SK-N-SH (cell line): Measurements from ENCODE around the gene PRKCB. TPM values are rescaled to one million over a fixed set of nuclear protein-coding genes. Genes with fewer than 3 reads are reported as not detected.

Experiments used
- CTCF ChIA-PET: fragments of 300-600, 350-600 bp; formaldehyde crosslinking; extraction: SDS; loops from one replicate; lab custom pipeline; 2021; lab: Yijun Ruan, JAX
- POLR2A ChIA-PET: fragments of 350-600 bp; sonication (Branson Sonifier 250); formaldehyde crosslinking; extraction: SDS; loops from one replicate; lab custom pipeline; 2020; ENCODE audit warnings: antibody characterized with exemption, inconsistent platforms; lab: Yijun Ruan, JAX
- DNase-seq: peaks from one replicate; pipeline ENCODE4 v3.0.0; 2012
- H2AFZ ChIP-seq: fragments of 200-600 bp; sonication (generic); 2 replicates; pipeline ENCODE4 v1.8.1; 2016; ENCODE audit warnings: antibody characterized with exemption, mild to moderate bottlenecking, low read depth
- H3F3A ChIP-seq: fragments of 200-600 bp; sonication (generic); replicated peaks from 2 replicates; pipeline ENCODE3; 2016; ENCODE audit warnings: antibody characterized with exemption, mild to moderate bottlenecking; ENCODE audit not compliant: insufficient read depth
- H3K27ac ChIP-seq, 2 experiments: fragments of 200-500 bp in 1 of 2; fragments of 200-600 bp in 1 of 2; sonication (Bioruptor generic) in 1 of 2; sonication (generic), shearing (Covaris generic) in 1 of 2; 2 replicates each; pipeline versions ENCODE4 v1.5.1 to v1.6.1; 2014 to 2016; ENCODE audit warnings: low read depth in 2 of 2, inconsistent platforms in 1 of 2, low read length in 1 of 2, mild to moderate bottlenecking in 1 of 2, mixed read lengths in 1 of 2
- H3K27me3 ChIP-seq: fragments of 200-600 bp; sonication (generic), shearing (Covaris generic); 2 replicates; pipeline ENCODE4 v1.6.1; 2016; ENCODE audit warnings: mixed run types; ENCODE audit not compliant: insufficient read depth
- H3K36me3 ChIP-seq, 2 experiments: fragments of 200-500 bp in 1 of 2; fragments of 200-600 bp in 1 of 2; sonication (Bioruptor generic) in 1 of 2; sonication (generic) in 1 of 2; replicated peaks in 1 of 2; 2 replicates each; pipeline versions ENCODE3 to v1.5.1; 2014 to 2016; ENCODE audit warnings: low read length in 1 of 2, mild to moderate bottlenecking in 1 of 2; ENCODE audit not compliant: insufficient read depth in 2 of 2, control insufficient read depth in 1 of 2
- H3K4me1 ChIP-seq, 2 experiments: fragments of 200-500 bp in 1 of 2; fragments of 200-600 bp in 1 of 2; sonication (Bioruptor generic) in 1 of 2; sonication (generic), shearing (Covaris generic) in 1 of 2; 2 replicates each; pipeline versions ENCODE4 v1.5.1 to v1.6.1; 2014 to 2016; ENCODE audit warnings: low read depth in 1 of 2, low read length in 1 of 2, mixed run types in 1 of 2; ENCODE audit not compliant: insufficient read depth in 2 of 2, control insufficient read depth in 1 of 2
- H3K4me2 ChIP-seq: fragments of 200-600 bp; sonication (generic), shearing (Covaris generic); 2 replicates; pipeline ENCODE4 v1.6.1; 2017; ENCODE audit warnings: mixed run types
- H3K4me3 ChIP-seq, 2 experiments: fragments of 200-500 bp in 1 of 2; fragments of 200-600 bp in 1 of 2; sonication (Bioruptor generic) in 1 of 2; sonication (generic), shearing (Covaris generic) in 1 of 2; 2 replicates each; pipeline versions ENCODE4 v1.5.1 to v1.8.1; 2014 to 2016; ENCODE audit warnings: low read depth in 2 of 2, inconsistent platforms in 1 of 2, low read length in 1 of 2, mild to moderate bottlenecking in 1 of 2, mixed read lengths in 1 of 2, moderate library complexity in 1 of 2
- H3K79me2 ChIP-seq: fragments of 200-600 bp; sonication (generic); 2 replicates; pipeline ENCODE4 v1.8.1; 2017; ENCODE audit warnings: mild to moderate bottlenecking; ENCODE audit not compliant: insufficient read depth
- H3K9ac ChIP-seq: fragments of 200-600 bp; sonication (generic); 2 replicates; pipeline ENCODE4 v1.6.1; 2017; ENCODE audit warnings: mixed run types
- H3K9me2 ChIP-seq: fragments of 200-600 bp; sonication (generic); 2 replicates; pipeline ENCODE4 v1.6.1; 2017; ENCODE audit warnings: mixed run types
- H3K9me3 ChIP-seq: fragments of 200-600 bp; sonication (generic); 2 replicates; pipeline ENCODE4 v1.6.1; 2017; ENCODE audit warnings: mixed run types, mild to moderate bottlenecking, moderate library complexity
- H4K20me1 ChIP-seq: fragments of 200-600 bp; sonication (generic); 2 replicates; pipeline ENCODE4 v1.6.1; 2017; ENCODE audit warnings: mild to moderate bottlenecking, mixed run types; ENCODE audit not compliant: insufficient read depth
- CHD2 ChIP-seq: fragments of 150-350 bp; IDR thresholded peaks from 2 replicates; pipeline ENCODE4 v1.6.1; 2018; ENCODE audit warnings: low read length; ENCODE audit not compliant: partially characterized antibody
- EZH2phosphoT487 ChIP-seq: fragments of 200-600 bp; sonication (generic); IDR thresholded peaks from 2 replicates; pipeline ENCODE4 v1.6.1; 2017; ENCODE audit warnings: low read depth, mixed run types, mild to moderate bottlenecking, antibody characterized with exemption, moderate library complexity, borderline replicate concordance
- FOSL2 ChIP-seq: IDR thresholded peaks from 2 replicates; pipeline ENCODE4 v1.4.0; 2012; ENCODE audit warnings: low read depth, mild to moderate bottlenecking, moderate library complexity, borderline replicate concordance
- FOXJ3 ChIP-seq: sonication (generic); formaldehyde crosslinking; IDR thresholded peaks from 2 replicates; pipeline ENCODE4 v1.5.1; 2020; ENCODE audit warnings: mild to moderate bottlenecking, missing genetic modification reagents
- GATA2 ChIP-seq: sonication (generic); formaldehyde crosslinking; IDR thresholded peaks from 2 replicates; pipeline ENCODE4 v1.5.0; 2020; ENCODE audit warnings: mild to moderate bottlenecking, missing genetic modification reagents
- NFIC ChIP-seq: IDR thresholded peaks from 2 replicates; pipeline ENCODE4 v1.4.0; 2012; ENCODE audit warnings: borderline replicate concordance
- NRF1 ChIP-seq: IDR thresholded peaks from 2 replicates; pipeline ENCODE4 v1.6.1; 2012; ENCODE audit warnings: low read depth, mild to moderate bottlenecking, low read length
- PBX3 ChIP-seq: IDR thresholded peaks from 2 replicates; pipeline ENCODE4; 2012
- RCOR1 ChIP-seq: fragments of 150-350 bp; IDR thresholded peaks from 2 replicates; pipeline ENCODE4 v1.6.1; 2017; ENCODE audit warnings: antibody characterized with exemption, low read length
- RFX5 ChIP-seq: IDR thresholded peaks from 2 replicates; pipeline ENCODE4 v1.6.1; 2012; ENCODE audit warnings: mild to moderate bottlenecking, improper control_type of control experiment, low read length
- RXRA ChIP-seq: IDR thresholded peaks from 2 replicates; pipeline ENCODE4 v1.4.0; 2012; ENCODE audit warnings: low read depth, mild to moderate bottlenecking, borderline replicate concordance
- SMC3 ChIP-seq: IDR thresholded peaks from 2 replicates; pipeline ENCODE4 v1.6.1; 2012; ENCODE audit warnings: low read depth, low read length, improper control_type of control experiment
- TAF1 ChIP-seq: IDR thresholded peaks from 2 replicates; pipeline ENCODE4 v1.6.1; 2012; ENCODE audit warnings: low read depth, mild to moderate bottlenecking, low read length, moderate library complexity, borderline replicate concordance
- TCF12 ChIP-seq: IDR thresholded peaks from 2 replicates; pipeline ENCODE4 v1.4.0; 2012
- TEAD4 ChIP-seq: IDR thresholded peaks from 2 replicates; pipeline ENCODE4 v1.4.0; 2012; ENCODE audit warnings: mild to moderate bottlenecking, borderline replicate concordance; ENCODE audit not compliant: insufficient read depth
- USF2 ChIP-seq: fragments of 150-350 bp; IDR thresholded peaks from 2 replicates; pipeline ENCODE4 v1.6.1; 2017; ENCODE audit warnings: antibody characterized with exemption, low read length, low read depth, borderline replicate concordance
- YY1 ChIP-seq: IDR thresholded peaks from 2 replicates; pipeline ENCODE4 v1.4.0; 2012; ENCODE audit warnings: low read depth, mild to moderate bottlenecking
- ZBTB33 ChIP-seq: IDR thresholded peaks from 2 replicates; pipeline ENCODE4 v1.4.0; 2012; ENCODE audit warnings: low read depth, borderline replicate concordance
- WGBS: methylation state at CpG from one replicate; pipeline ENCODE4 v1.1.6; 2017; ENCODE audit warnings: low lambda C conversion rate; 5-methylcytosine and 5-hydroxymethylcytosine counted together
- polyA plus RNA-seq, 3 experiments: library from polyadenylated mRNA; depleted of rRNA; stranded (reverse); fragments of >200 nt; gene quantifications; 2 replicates each; pipeline ENCODE4 v1.2.3, GENCODE V29; 2012
- TF ChIP-seq, protein P1 (sequence below): fragments of 150-350 bp; IDR thresholded peaks from 2 replicates; pipeline ENCODE4 v1.6.1; 2016; ENCODE audit warnings: mild to moderate bottlenecking, low read depth, low read length

Gene PRKCB
- polyA plus RNA-seq, 1 of the 3 experiments (the other 2 are of a cell fraction): 0.12 TPM

DNA sequence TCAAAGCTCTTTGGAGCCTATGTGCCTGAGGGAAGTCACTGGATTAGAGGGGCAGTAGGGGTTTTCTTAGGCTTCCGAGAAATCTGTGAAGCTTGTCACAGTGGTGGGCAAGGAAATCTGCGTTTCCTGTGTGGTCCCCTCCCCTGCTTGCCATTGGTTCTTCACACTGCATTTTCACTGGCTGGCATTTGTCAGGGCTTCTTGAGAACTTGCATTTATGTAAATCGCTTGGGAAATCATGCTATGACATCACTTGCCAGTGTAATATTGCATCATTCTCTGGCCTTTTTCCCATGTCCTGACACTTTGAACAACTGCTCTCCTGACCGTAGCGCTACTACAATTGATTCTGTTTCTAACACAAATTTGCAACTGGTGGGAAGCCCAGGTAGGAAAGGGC, 422.2 kb downstream of the PRKCB start:
- Histone ChIP-seq H3F3A (no peaks in the 10 kb centered on the region), H4K20me1 (no peaks in the 10 kb centered on the region), H2AFZ (no peak overlapping the region), H3K4me3 (no peak overlapping the region), H3K9me2 (no peaks in the 10 kb centered on the region), H3K27me3 (no peaks in the 10 kb centered on the region), H3K36me3 (no peaks in the 10 kb centered on the region), H3K79me2 (no peaks in the 10 kb centered on the region), H3K27ac (no peak overlapping the region), H3K9me3 (no peaks in the 10 kb centered on the region), H3K9ac (no peak overlapping the region), H3K4me2 (no peak overlapping the region), H3K4me1 (no peaks in the 10 kb centered on the region)
- ChIA-PET POLR2A (no interaction called here), CTCF (interaction anchor here (1.1 to 10.5 kb wide), 2 partner anchors 214 to 240 kb away, joined by 3 to 223 read pairs; no protein-coding TSS in a partner anchor)
- no peak for DNase-seq
- 34% methylated on average over 5 of the region's 5 CpGs for WGBS
- TF ChIP-seq EZH2phosphoT487: no peak
- TF ChIP-seq RXRA: no peak
- no peak for TF ChIP-seq TCF12
- no peak for TF ChIP-seq FOSL2
- no peak for TF ChIP-seq ZBTB33
- no peak for TF ChIP-seq NFIC
- TF ChIP-seq YY1: no peak
- no peak for TF ChIP-seq TEAD4
- TF ChIP-seq USF2: no peak
- TF ChIP-seq PBX3: no peak
- no peak for TF ChIP-seq TAF1
- no peak for TF ChIP-seq NRF1
- no peak for TF ChIP-seq RFX5
- TF ChIP-seq, protein P1, sequence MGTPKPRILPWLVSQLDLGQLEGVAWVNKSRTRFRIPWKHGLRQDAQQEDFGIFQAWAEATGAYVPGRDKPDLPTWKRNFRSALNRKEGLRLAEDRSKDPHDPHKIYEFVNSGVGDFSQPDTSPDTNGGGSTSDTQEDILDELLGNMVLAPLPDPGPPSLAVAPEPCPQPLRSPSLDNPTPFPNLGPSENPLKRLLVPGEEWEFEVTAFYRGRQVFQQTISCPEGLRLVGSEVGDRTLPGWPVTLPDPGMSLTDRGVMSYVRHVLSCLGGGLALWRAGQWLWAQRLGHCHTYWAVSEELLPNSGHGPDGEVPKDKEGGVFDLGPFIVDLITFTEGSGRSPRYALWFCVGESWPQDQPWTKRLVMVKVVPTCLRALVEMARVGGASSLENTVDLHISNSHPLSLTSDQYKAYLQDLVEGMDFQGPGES: no peak
- TF ChIP-seq FOXJ3: no peak
- no peak for TF ChIP-seq GATA2
- TF ChIP-seq RCOR1: no peak
- TF ChIP-seq SMC3: no peak
- no peak for TF ChIP-seq CHD2
